IMR-90 (cell line): ENCODE results near the gene ANO10. TPM values are rescaled to one million over a fixed set of nuclear protein-coding genes. Genes with fewer than 3 reads are reported as not detected.

Experiments
- ATAC-seq: fragments of 200-7000 bp; cut with Tn5 transposase; 2 replicates; pipeline ENCODE4 v1.9.1; 2020; ENCODE audit warnings: low read depth, mild to moderate bottlenecking, moderate library complexity
- BruUV-seq: library from RNA; stranded (reverse); fragments of 400-500 nt; replicated peaks from 2 replicates; lab custom pipeline; 2021; lab: Mats Ljungman, UMichigan
- CTCF ChIA-PET: fragments of 300-600 bp; formaldehyde crosslinking; extraction: SDS; loops from one replicate; lab custom pipeline; 2021; ENCODE audit warnings: antibody characterized with exemption; lab: Yijun Ruan, JAX
- POLR2A ChIA-PET: fragments of 300-600 bp; sonication (Branson Sonifier 250); formaldehyde crosslinking; loops from one replicate; lab custom pipeline; 2022; ENCODE audit warnings: antibody characterized with exemption; ENCODE audit not compliant: unreplicated experiment; lab: Charles Lee
- DNase-seq: peaks from one replicate; pipeline ENCODE4 v3.0.0; 2013
- H2AFZ ChIP-seq: replicated peaks from 2 replicates; pipeline ENCODE3; 2013; ENCODE audit warnings: low read length, mild to moderate bottlenecking; ENCODE audit not compliant: poor library complexity
- H2AK5ac ChIP-seq: 2 replicates; pipeline ENCODE4 v1.6.1; 2013; ENCODE audit warnings: low read depth, low read length, inconsistent platforms
- H2AK9ac ChIP-seq: replicated peaks from 2 replicates; pipeline ENCODE3; 2013; ENCODE audit warnings: mild to moderate bottlenecking, low read depth, low read length, moderate library complexity; ENCODE audit not compliant: poor library complexity
- H2BK120ac ChIP-seq: 2 replicates; pipeline ENCODE4 v1.6.1; 2013; ENCODE audit warnings: low read depth, low read length, inconsistent platforms
- H2BK15ac ChIP-seq: 3 replicates; pipeline ENCODE4 v1.6.1; 2013; ENCODE audit warnings: low read depth, low read length, inconsistent platforms
- H2BK20ac ChIP-seq: 2 replicates; pipeline ENCODE4 v1.6.1; 2013; ENCODE audit warnings: low read depth, mild to moderate bottlenecking, inconsistent platforms, low read length, moderate library complexity
- H2BK5ac ChIP-seq: 2 replicates; pipeline ENCODE4 v1.6.1; 2013; ENCODE audit warnings: mild to moderate bottlenecking, low read depth, low read length, inconsistent platforms; ENCODE audit not compliant: poor library complexity, severe bottlenecking
- H3K14ac ChIP-seq: replicated peaks from 2 replicates; pipeline ENCODE4 v1.6.1; 2013; ENCODE audit warnings: low read depth, low read length, inconsistent platforms
- H3K18ac ChIP-seq: 2 replicates; pipeline ENCODE4 v1.6.1; 2013; ENCODE audit warnings: low read depth, low read length, control low read depth
- H3K23ac ChIP-seq: 2 replicates; pipeline ENCODE4 v1.6.1; 2013; ENCODE audit warnings: low read depth, low read length, inconsistent platforms
- H3K27ac ChIP-seq: 2 replicates; pipeline ENCODE4 v1.5.1; 2013; ENCODE audit warnings: mild to moderate bottlenecking, control low read depth, low read length; ENCODE audit not compliant: insufficient read depth
- H3K27me3 ChIP-seq: 2 replicates; pipeline ENCODE4 v1.6.1; 2013; ENCODE audit warnings: low read length; ENCODE audit not compliant: control insufficient read depth, insufficient read depth
- H3K36me3 ChIP-seq: 2 replicates; pipeline ENCODE4 v1.6.1; 2013; ENCODE audit warnings: low read length, mixed read lengths; ENCODE audit not compliant: control insufficient read depth, insufficient read depth
- H3K4ac ChIP-seq: 2 replicates; pipeline ENCODE4 v1.6.1; 2013; ENCODE audit warnings: low read depth, low read length, inconsistent platforms
- H3K4me1 ChIP-seq: 2 replicates; pipeline ENCODE4 v1.6.1; 2013; ENCODE audit warnings: low read length, mixed read lengths; ENCODE audit not compliant: control insufficient read depth, insufficient read depth
- H3K4me2 ChIP-seq: 2 replicates; pipeline ENCODE4 v1.6.1; 2013; ENCODE audit warnings: low read depth, mild to moderate bottlenecking, control low read depth, low read length, moderate library complexity
- H3K4me3 ChIP-seq: 2 replicates; pipeline ENCODE4 v1.5.1; 2013; ENCODE audit warnings: low read depth, mild to moderate bottlenecking, control low read depth, low read length, moderate library complexity; ENCODE audit not compliant: insufficient read depth
- H3K56ac ChIP-seq: 2 replicates; pipeline ENCODE4 v1.6.1; 2013; ENCODE audit warnings: low read length, inconsistent platforms; ENCODE audit not compliant: insufficient read depth; ENCODE audit errors: extremely low read depth
- H3K79me1 ChIP-seq, 2 experiments: 2 replicates each; pipeline ENCODE4 v1.6.1; 2013; ENCODE audit warnings: low read length in 2 of 2, inconsistent platforms in 1 of 2, low read depth in 1 of 2
- H3K9ac ChIP-seq: 2 replicates; pipeline ENCODE4 v1.6.1; 2013; ENCODE audit warnings: low read depth, low read length, control low read depth
- H3K9me1 ChIP-seq: 2 replicates; pipeline ENCODE4 v1.6.1; 2013; ENCODE audit warnings: low read length, inconsistent platforms; ENCODE audit not compliant: insufficient read depth
- H3K9me3 ChIP-seq: 2 replicates; pipeline ENCODE4 v1.6.1; 2013; ENCODE audit warnings: low read length; ENCODE audit not compliant: control insufficient read depth, insufficient read depth
- H4K20me1 ChIP-seq: 2 replicates; pipeline ENCODE4 v1.6.1; 2013; ENCODE audit warnings: low read length, inconsistent platforms; ENCODE audit not compliant: insufficient read depth
- H4K5ac ChIP-seq: 2 replicates; pipeline ENCODE4 v1.6.1; 2013; ENCODE audit warnings: mild to moderate bottlenecking, low read depth, low read length, control low read depth
- H4K8ac ChIP-seq, 2 experiments: 2 replicates each; pipeline ENCODE4 v1.6.1; 2013; ENCODE audit warnings: low read depth in 2 of 2, low read length in 2 of 2, control low read depth in 1 of 2, inconsistent platforms in 1 of 2
- H4K91ac ChIP-seq: 2 replicates; pipeline ENCODE4 v1.6.1; 2013; ENCODE audit warnings: low read depth, low read length, inconsistent platforms; ENCODE audit not compliant: insufficient read depth
- BHLHE40 ChIP-seq: fragments of 150-350 bp; IDR thresholded peaks from 2 replicates; pipeline ENCODE4 v1.6.1; 2016; ENCODE audit warnings: mild to moderate bottlenecking, low read depth, low read length
- CHD1 ChIP-seq: IDR thresholded peaks from 2 replicates; pipeline ENCODE4 v1.6.1; 2012; ENCODE audit warnings: low read depth, low read length, improper control_type of control experiment
- MAFK ChIP-seq: IDR thresholded peaks from 2 replicates; pipeline ENCODE4 v1.6.1; 2012; ENCODE audit warnings: low read depth, low read length, improper control_type of control experiment
- MAZ ChIP-seq: IDR thresholded peaks from 2 replicates; pipeline ENCODE4 v1.6.1; 2012; ENCODE audit warnings: low read depth, mild to moderate bottlenecking, low read length, improper control_type of control experiment, moderate library complexity, borderline replicate concordance
- MXI1 ChIP-seq: IDR thresholded peaks from 2 replicates; pipeline ENCODE4 v1.6.1; 2012; ENCODE audit warnings: low read depth, mild to moderate bottlenecking, low read length, moderate library complexity, borderline replicate concordance
- SMC3 ChIP-seq: fragments of 150-350 bp; IDR thresholded peaks from 2 replicates; pipeline ENCODE4 v1.6.1; 2016; ENCODE audit warnings: low read depth, mild to moderate bottlenecking, antibody characterized with exemption, low read length, moderate library complexity
- USF2 ChIP-seq: fragments of 150-350 bp; IDR thresholded peaks from 2 replicates; pipeline ENCODE4 v1.6.1; 2017; ENCODE audit warnings: mild to moderate bottlenecking, antibody characterized with exemption, low read length, low read depth
- WGBS, 2 experiments: methylation state at CpG; one replicate each; pipeline versions ENCODE4 v1.1.5 to v1.1.7; 2013; ENCODE audit warnings: missing lambda C conversion rate in 2 of 2; ENCODE audit not compliant: insufficient read length in 1 of 2; ENCODE audit errors: extremely low coverage in 2 of 2; 5-methylcytosine and 5-hydroxymethylcytosine counted together
- dilution Hi-C: fragments of 300-500 bp; cut with HindIII; formaldehyde crosslinking; loops from one replicate; pipeline ENCODE4 v1.14.3; 2018; ENCODE audit warnings: low sequenced_read_pairs; ENCODE audit not compliant: unreplicated experiment
- in situ Hi-C: fragments of 300-500 bp; cut with MboI; formaldehyde crosslinking; loops from 3 replicates; pipeline ENCODE4 v1.14.3; 2019; ENCODE audit warnings: low sequenced_read_pairs, inconsistent platforms, mixed read lengths
- intact Hi-C: fragments of 100-400 bp; cut with micrococcal nuclease; formaldehyde crosslinking; loops from 2 replicates; pipeline ENCODE4 v1.10.0; 2022
- polyA plus RNA-seq, 3 experiments: library from polyadenylated mRNA; depleted of rRNA; stranded (reverse); fragments of >200 nt; gene quantifications; 2 replicates each; pipeline ENCODE4 v1.2.3, GENCODE V29; 2012; ENCODE audit warnings: low replicate concordance in 1 of 3
- total RNA-seq: library from RNA; depleted of rRNA; stranded (reverse); fragments of >200 nt; gene quantifications from 2 replicates; pipeline ENCODE4 v1.2.3, GENCODE V29; 2012

ANO10 gene
- total and polyA plus RNA-seq, 2 of the 4 experiments (the other 2 are of a cell fraction), result 28.5 to 41.6 TPM

GRCh38 chr3:43364926-43365325 is 256.9 kb downstream of the ANO10 start:
- ATAC-seq (no peak), DNase-seq (no peak)
- Histone ChIP-seq H3K9me3 (no peaks in the 10 kb centered on the region), H2BK120ac (no peak overlapping the region), H3K36me3 (peaks cover 10% of the 10 kb centered on the region; the same call in 1 of the 2 replicates), H3K4me1 (peaks cover 7% of the 10 kb centered on the region; the same call in 1 of the 2 replicates), H3K56ac (no peak overlapping the region), H3K18ac (no peak overlapping the region), H3K9ac (no peak overlapping the region), H3K23ac (no peak overlapping the region), H3K79me1 (no peaks in the 10 kb centered on the region), H3K14ac (no peak overlapping the region), H2BK5ac (no peak overlapping the region), H4K5ac (no peak overlapping the region), H3K4me2 (no peak overlapping the region), H3K4me3 (no peak overlapping the region), H4K20me1 (no peaks in the 10 kb centered on the region), H2AFZ (no peak overlapping the region), H3K27ac (no peak overlapping the region), H2AK5ac (no peak overlapping the region), H4K8ac (no peak overlapping the region), H3K4ac (no peak overlapping the region), H2BK15ac (no peak overlapping the region), H3K9me1 (peaks cover 9% of the 10 kb centered on the region), H2BK20ac (no peak overlapping the region), H4K91ac (no peak overlapping the region), H2AK9ac (peak overlapping the region; percentile 50), H3K27me3 (no peaks in the 10 kb centered on the region)
- CTCF ChIA-PET, result no interaction called here
- in situ Hi-C loops (no loop called here), intact Hi-C loops (no loop called here), dilution Hi-C loops (no loop called here)
- 100% methylated on average over 1 of the region's 14 CpGs; no CpG with 5 or more reads in 1 of the 2 experiments for WGBS, 2 experiments
- TF ChIP-seq BHLHE40 (no peak), USF2 (no peak), CHD1 (no peak), SMC3 (no peak), MXI1 (no peak), MAFK (no peak), MAZ (no peak)
- POLR2A ChIA-PET, result no interaction called here
- no TSS peak for BruUV-seq
